Lung microvascular endothelial cell (primary cell): ENCODE results near the gene ALG5. TPM values are rescaled to one million over a fixed set of nuclear protein-coding genes. Genes with fewer than 3 reads are reported as not detected.

Source experiments
- DNase-seq, 2 donors: peaks; one replicate each; pipeline versions ENCODE4 v3.0.0 to v3.0.0-alpha.2; 2010; ENCODE audit warnings: low read depth in 2 of 2
- total RNA-seq: library from RNA; depleted of rRNA; stranded (reverse); fragments of >200 nt; gene quantifications from 2 replicates; pipeline ENCODE4 v1.2.1, GENCODE V29; 2014

The ALG5 gene
- total RNA-seq, 1 donor from 2014 or later = 52.8 TPM

GRCh38 chr13:36915896-36916640, 83.1 kb downstream of the ALG5 start:
- DNase-seq = no peak

GRCh38 chr13:36915106-36915505, 84.0 kb downstream of the ALG5 start:
- no peak for DNase-seq

- DNase-seq = no peak
These were observed 84.5 kb downstream of the ALG5 start for GRCh38 chr13:36914648-36915047.

GRCh38 chr13:36913463-36913862, 85.7 kb downstream of the ALG5 start:
- DNase-seq = no peak

- DNase-seq = no peak
These were observed 86.2 kb downstream of the ALG5 start for GRCh38 chr13:36912973-36913372.

GRCh38 chr13:36912369-36912768, 86.8 kb downstream of the ALG5 start:
- DNase-seq = peak; percentile 27 to 28

GRCh38 chr13:36910545-36910944, 88.6 kb downstream of the ALG5 start:
- DNase-seq = no peak

GRCh38 chr13:36907821-36908220, 91.3 kb downstream of the ALG5 start:
- no peak for DNase-seq

GRCh38 chr13:36907266-36907665, 91.9 kb downstream of the ALG5 start:
- no peak for DNase-seq

GRCh38 chr13:36905944-36906343, 93.2 kb downstream of the ALG5 start:
- DNase-seq = no peak

GRCh38 chr13:36903925-36904595, 95.1 kb downstream of the ALG5 start:
- DNase-seq = no peak

Other genes starting within 250 kb of the ALG5 start
- 0.60 and 0.65 TPM in 2 replicates for gene RFXAP, start 180.1 kb downstream of the ALG5 start, total RNA-seq
- 9.4 and 14.3 TPM in 2 replicates for gene SMAD9, start 79.1 kb downstream of the ALG5 start, total RNA-seq
- 15.9 and 24.0 TPM in 2 replicates for gene EXOSC8, start 1.4 kb upstream of the ALG5 start, total RNA-seq
- 20.7 and 26.0 TPM in 2 replicates for gene SUPT20H, start 60.3 kb upstream of the ALG5 start, total RNA-seq
- not detected in 2 replicates for gene CSNK1A1L, start 106.3 kb upstream of the ALG5 start, total RNA-seq